ENCODE results near the gene PLK3.

PLK3 gene

GRCh38 chr1:44854970-44855369 lies 54.8 kb downstream of the PLK3 start:
- no peak overlapping the region for H3K9ac ChIP-seq (ENCODE audit: low read length)
- H3K27ac ChIP-seq (ENCODE audit: low read depth, low read length) = no peak overlapping the region
- no peaks in the 10 kb centered on the region for H3K9me3 ChIP-seq (ENCODE audit: low read length)
- no peaks in the 10 kb centered on the region for H3K4me1 ChIP-seq (ENCODE audit: insufficient read depth, low read length)
- H3K36me3 ChIP-seq (ENCODE audit: insufficient read depth, low read length) = peaks cover 6% of the 10 kb centered on the region
- no peaks in the 10 kb centered on the region for H3K27me3 ChIP-seq (ENCODE audit: control insufficient read depth in 1 of 2, insufficient read depth in 2 of 2, low read length in 2 of 2)
- H3K4me3 ChIP-seq (ENCODE audit: low read depth in 1 of 2, low read length in 2 of 2) = no peak overlapping the region
